IMR-90 (cell line): Measurements from ENCODE around the gene EGLN1. TPM values are rescaled to one million over a fixed set of nuclear protein-coding genes. Genes with fewer than 3 reads are reported as not detected.
A peak's percentile ranks its signal among the peaks of the same experiment; 100 is the strongest.

Experiments used
- ATAC-seq: fragments of 200-7000 bp; cut with Tn5 transposase; 2 replicates; pipeline ENCODE4 v1.9.1; 2020; ENCODE audit warnings: low read depth, mild to moderate bottlenecking, moderate library complexity
- BruUV-seq: library from RNA; stranded (reverse); fragments of 400-500 nt; replicated peaks from 2 replicates; lab custom pipeline; 2021; lab: Mats Ljungman, UMichigan
- CTCF ChIA-PET: fragments of 300-600 bp; formaldehyde crosslinking; extraction: SDS; loops from one replicate; lab custom pipeline; 2021; ENCODE audit warnings: antibody characterized with exemption; lab: Yijun Ruan, JAX
- POLR2A ChIA-PET: fragments of 300-600 bp; sonication (Branson Sonifier 250); formaldehyde crosslinking; loops from one replicate; lab custom pipeline; 2022; ENCODE audit warnings: antibody characterized with exemption; ENCODE audit not compliant: unreplicated experiment; lab: Charles Lee
- DNase-seq: peaks from one replicate; pipeline ENCODE4 v3.0.0; 2013
- H2AFZ ChIP-seq: replicated peaks from 2 replicates; pipeline ENCODE3; 2013; ENCODE audit warnings: low read length, mild to moderate bottlenecking; ENCODE audit not compliant: poor library complexity
- H2AK5ac ChIP-seq: 2 replicates; pipeline ENCODE4 v1.6.1; 2013; ENCODE audit warnings: low read depth, low read length, inconsistent platforms
- H2AK9ac ChIP-seq: replicated peaks from 2 replicates; pipeline ENCODE3; 2013; ENCODE audit warnings: mild to moderate bottlenecking, low read depth, low read length, moderate library complexity; ENCODE audit not compliant: poor library complexity
- H2BK120ac ChIP-seq: 2 replicates; pipeline ENCODE4 v1.6.1; 2013; ENCODE audit warnings: low read depth, low read length, inconsistent platforms
- H2BK15ac ChIP-seq: 3 replicates; pipeline ENCODE4 v1.6.1; 2013; ENCODE audit warnings: low read depth, low read length, inconsistent platforms
- H2BK20ac ChIP-seq: 2 replicates; pipeline ENCODE4 v1.6.1; 2013; ENCODE audit warnings: low read depth, mild to moderate bottlenecking, inconsistent platforms, low read length, moderate library complexity
- H2BK5ac ChIP-seq: 2 replicates; pipeline ENCODE4 v1.6.1; 2013; ENCODE audit warnings: mild to moderate bottlenecking, low read depth, low read length, inconsistent platforms; ENCODE audit not compliant: poor library complexity, severe bottlenecking
- H3K14ac ChIP-seq: replicated peaks from 2 replicates; pipeline ENCODE4 v1.6.1; 2013; ENCODE audit warnings: low read depth, low read length, inconsistent platforms
- H3K18ac ChIP-seq: 2 replicates; pipeline ENCODE4 v1.6.1; 2013; ENCODE audit warnings: low read depth, low read length, control low read depth
- H3K23ac ChIP-seq: 2 replicates; pipeline ENCODE4 v1.6.1; 2013; ENCODE audit warnings: low read depth, low read length, inconsistent platforms
- H3K27ac ChIP-seq: 2 replicates; pipeline ENCODE4 v1.5.1; 2013; ENCODE audit warnings: mild to moderate bottlenecking, control low read depth, low read length; ENCODE audit not compliant: insufficient read depth
- H3K27me3 ChIP-seq: 2 replicates; pipeline ENCODE4 v1.6.1; 2013; ENCODE audit warnings: low read length; ENCODE audit not compliant: control insufficient read depth, insufficient read depth
- H3K36me3 ChIP-seq: 2 replicates; pipeline ENCODE4 v1.6.1; 2013; ENCODE audit warnings: low read length, mixed read lengths; ENCODE audit not compliant: control insufficient read depth, insufficient read depth
- H3K4ac ChIP-seq: 2 replicates; pipeline ENCODE4 v1.6.1; 2013; ENCODE audit warnings: low read depth, low read length, inconsistent platforms
- H3K4me1 ChIP-seq: 2 replicates; pipeline ENCODE4 v1.6.1; 2013; ENCODE audit warnings: low read length, mixed read lengths; ENCODE audit not compliant: control insufficient read depth, insufficient read depth
- H3K4me2 ChIP-seq: 2 replicates; pipeline ENCODE4 v1.6.1; 2013; ENCODE audit warnings: low read depth, mild to moderate bottlenecking, control low read depth, low read length, moderate library complexity
- H3K4me3 ChIP-seq: 2 replicates; pipeline ENCODE4 v1.5.1; 2013; ENCODE audit warnings: low read depth, mild to moderate bottlenecking, control low read depth, low read length, moderate library complexity; ENCODE audit not compliant: insufficient read depth
- H3K56ac ChIP-seq: 2 replicates; pipeline ENCODE4 v1.6.1; 2013; ENCODE audit warnings: low read length, inconsistent platforms; ENCODE audit not compliant: insufficient read depth; ENCODE audit errors: extremely low read depth
- H3K79me1 ChIP-seq, 2 experiments: 2 replicates each; pipeline ENCODE4 v1.6.1; 2013; ENCODE audit warnings: low read length in 2 of 2, inconsistent platforms in 1 of 2, low read depth in 1 of 2
- H3K9ac ChIP-seq: 2 replicates; pipeline ENCODE4 v1.6.1; 2013; ENCODE audit warnings: low read depth, low read length, control low read depth
- H3K9me1 ChIP-seq: 2 replicates; pipeline ENCODE4 v1.6.1; 2013; ENCODE audit warnings: low read length, inconsistent platforms; ENCODE audit not compliant: insufficient read depth
- H3K9me3 ChIP-seq: 2 replicates; pipeline ENCODE4 v1.6.1; 2013; ENCODE audit warnings: low read length; ENCODE audit not compliant: control insufficient read depth, insufficient read depth
- H4K20me1 ChIP-seq: 2 replicates; pipeline ENCODE4 v1.6.1; 2013; ENCODE audit warnings: low read length, inconsistent platforms; ENCODE audit not compliant: insufficient read depth
- H4K5ac ChIP-seq: 2 replicates; pipeline ENCODE4 v1.6.1; 2013; ENCODE audit warnings: mild to moderate bottlenecking, low read depth, low read length, control low read depth
- H4K8ac ChIP-seq, 2 experiments: 2 replicates each; pipeline ENCODE4 v1.6.1; 2013; ENCODE audit warnings: low read depth in 2 of 2, low read length in 2 of 2, control low read depth in 1 of 2, inconsistent platforms in 1 of 2
- H4K91ac ChIP-seq: 2 replicates; pipeline ENCODE4 v1.6.1; 2013; ENCODE audit warnings: low read depth, low read length, inconsistent platforms; ENCODE audit not compliant: insufficient read depth
- CEBPB ChIP-seq: IDR thresholded peaks from 2 replicates; pipeline ENCODE4 v1.6.1; 2012; ENCODE audit warnings: low read depth, low read length, improper control_type of control experiment
- CHD1 ChIP-seq: IDR thresholded peaks from 2 replicates; pipeline ENCODE4 v1.6.1; 2012; ENCODE audit warnings: low read depth, low read length, improper control_type of control experiment
- POLR2A ChIP-seq: IDR thresholded peaks from 2 replicates; pipeline ENCODE4 v1.6.1; 2012; ENCODE audit warnings: mild to moderate bottlenecking, low read depth, low read length
- RFX5 ChIP-seq: IDR thresholded peaks from 2 replicates; pipeline ENCODE4 v1.8.0; 2012; ENCODE audit warnings: low read depth, mild to moderate bottlenecking, low read length, moderate library complexity
- WGBS, 2 experiments: methylation state at CpG; one replicate each; pipeline versions ENCODE4 v1.1.5 to v1.1.7; 2013; ENCODE audit warnings: missing lambda C conversion rate in 2 of 2; ENCODE audit not compliant: insufficient read length in 1 of 2; ENCODE audit errors: extremely low coverage in 2 of 2; 5-methylcytosine and 5-hydroxymethylcytosine counted together
- dilution Hi-C: fragments of 300-500 bp; cut with HindIII; formaldehyde crosslinking; loops from one replicate; pipeline ENCODE4 v1.14.3; 2018; ENCODE audit warnings: low sequenced_read_pairs; ENCODE audit not compliant: unreplicated experiment
- in situ Hi-C: fragments of 300-500 bp; cut with MboI; formaldehyde crosslinking; loops from 3 replicates; pipeline ENCODE4 v1.14.3; 2019; ENCODE audit warnings: low sequenced_read_pairs, inconsistent platforms, mixed read lengths
- intact Hi-C: fragments of 100-400 bp; cut with micrococcal nuclease; formaldehyde crosslinking; loops from 2 replicates; pipeline ENCODE4 v1.10.0; 2022
- polyA plus RNA-seq, 3 experiments: library from polyadenylated mRNA; depleted of rRNA; stranded (reverse); fragments of >200 nt; gene quantifications; 2 replicates each; pipeline ENCODE4 v1.2.3, GENCODE V29; 2012; ENCODE audit warnings: low replicate concordance in 1 of 3
- total RNA-seq: library from RNA; depleted of rRNA; stranded (reverse); fragments of >200 nt; gene quantifications from 2 replicates; pipeline ENCODE4 v1.2.3, GENCODE V29; 2012
- TF ChIP-seq, protein P1 (sequence below): fragments of 150-350 bp; IDR thresholded peaks from 2 replicates; pipeline ENCODE4 v1.6.1; 2017; ENCODE audit warnings: mild to moderate bottlenecking, antibody characterized with exemption, low read length, low read depth

The EGLN1 gene
- total and polyA plus RNA-seq, 2 of the 4 experiments (the other 2 are of a cell fraction) = 25.7 to 26.9 TPM

- peaks cover 24 to 78% of the 10 kb centered on the region in 2 experiments for H3K79me1 ChIP-seq
- no peak overlapping the region for H3K9ac ChIP-seq
- TF ChIP-seq POLR2A (no peak), RFX5 (no peak), CHD1 (no peak), CEBPB (peak; percentile 12; the same call in 1 of the 2 replicates)
- TF ChIP-seq, protein P1, sequence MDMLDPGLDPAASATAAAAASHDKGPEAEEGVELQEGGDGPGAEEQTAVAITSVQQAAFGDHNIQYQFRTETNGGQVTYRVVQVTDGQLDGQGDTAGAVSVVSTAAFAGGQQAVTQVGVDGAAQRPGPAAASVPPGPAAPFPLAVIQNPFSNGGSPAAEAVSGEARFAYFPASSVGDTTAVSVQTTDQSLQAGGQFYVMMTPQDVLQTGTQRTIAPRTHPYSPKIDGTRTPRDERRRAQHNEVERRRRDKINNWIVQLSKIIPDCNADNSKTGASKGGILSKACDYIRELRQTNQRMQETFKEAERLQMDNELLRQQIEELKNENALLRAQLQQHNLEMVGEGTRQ = no peak
- dilution Hi-C loops (no loop called here), in situ Hi-C loops (no loop called here), intact Hi-C loops (no loop called here)
- no peak overlapping the region for H4K91ac ChIP-seq
- WGBS, 2 experiments = no CpG with 5 or more reads among the region's 5 CpGs
- no peaks in the 10 kb centered on the region for H3K9me3 ChIP-seq
- peaks cover 68% of the 10 kb centered on the region for H4K20me1 ChIP-seq
- no peaks in the 10 kb centered on the region for H3K27me3 ChIP-seq
- no peak overlapping the region for H3K27ac ChIP-seq
- H2AK5ac ChIP-seq = no peak overlapping the region
- ATAC-seq (no peak), DNase-seq (no peak)
- no peak overlapping the region for H3K4me3 ChIP-seq
- H3K18ac ChIP-seq = no peak overlapping the region
- H3K56ac ChIP-seq = no peak overlapping the region
- peaks cover 11% of the 10 kb centered on the region for H3K9me1 ChIP-seq
- H2AK9ac ChIP-seq = no peak overlapping the region
- no peak overlapping the region for H3K4ac ChIP-seq
- H3K36me3 ChIP-seq = no peaks in the 10 kb centered on the region
- H2AFZ ChIP-seq = no peak overlapping the region
- peaks cover 6% of the 10 kb centered on the region for H3K4me1 ChIP-seq
- no peak overlapping the region for H2BK5ac ChIP-seq
- ChIA-PET POLR2A (no interaction called here), CTCF (no interaction called here)
- no peak overlapping the region for H4K8ac ChIP-seq
- H3K14ac ChIP-seq = no peak overlapping the region
- H3K23ac ChIP-seq = no peak overlapping the region
- BruUV-seq = no TSS peak
- no peak overlapping the region for H2BK120ac ChIP-seq
- H2BK20ac ChIP-seq = no peak overlapping the region
- H4K5ac ChIP-seq = no peak overlapping the region
- no peak overlapping the region for H3K4me2 ChIP-seq
- H2BK15ac ChIP-seq = no peak overlapping the region
Observed at GRCh38 chr1:231383159-231383860, 38.8 kb downstream of the EGLN1 start.
